ENCODE data around the gene FZD10.

GRCh38 chr12:130146176-130146931 lies 15.9 kb upstream of the FZD10 start:
- TF ChIP-seq POLR2A (IDR thresholded peaks at IDR 0.05) (no peak), CTCF (IDR thresholded peaks at IDR 0.05) (no peak), POLR2AphosphoS5 (IDR thresholded peaks at IDR 0.05) (no peak), EP300 (IDR thresholded peaks at IDR 0.05) (no peak)

All from upper lobe of left lung (tissue), 4 donors.